ENCODE data around the gene MLLT6. TPM values are rescaled to one million over a fixed set of nuclear protein-coding genes. Genes with fewer than 3 reads are reported as not detected.

Gene MLLT6
- total and polyA plus RNA-seq, 2 of the 13 experiments (the other 11 are each of a cell fraction or from before 2014, with no cell fraction given), result 50.7 to 69.5 TPM

- TF ChIP-seq ERF (CRISPR knock-in tag; IDR thresholded peaks at IDR 0.05), result peak; percentile 58
- no peak for TF ChIP-seq ZMAT5 (CRISPR knock-in tag; IDR thresholded peaks at IDR 0.05; ENCODE audit: borderline replicate concordance, low read depth)
- TF ChIP-seq TBX2 (CRISPR knock-in tag; IDR thresholded peaks at IDR 0.05; ENCODE audit: borderline replicate concordance), result peak; percentile 45; the same call in 1 of the 2 replicates
- TF ChIP-seq SOX13 (IDR thresholded peaks at IDR 0.05), result no peak
- peak in 1 of 2 experiments; percentile 15; a peak in 1 of 4 replicates for TF ChIP-seq SOX13 (CRISPR knock-in tag; conservative IDR thresholded peaks at IDR 0.05 in 1 of 2, IDR thresholded peaks at IDR 0.05 in 1 of 2)
- no peak for TF ChIP-seq NR2F2 (IDR thresholded peaks at IDR 0.05; ENCODE audit: borderline replicate concordance, low read depth)
- TF ChIP-seq KAT2B (IDR thresholded peaks at IDR 0.05; ENCODE audit: borderline replicate concordance, low read depth, low read length), result no peak
- no peak for TF ChIP-seq NFYC (CRISPR knock-in tag; IDR thresholded peaks at IDR 0.05)
- no peak for TF ChIP-seq CHD4 (IDR thresholded peaks at IDR 0.05; ENCODE audit: borderline replicate concordance, low read length)
- TF ChIP-seq EZH2 (conservative IDR thresholded peaks at IDR 0.05; ENCODE audit: low read depth, low read length), result no peak
- peak; percentile 31; the same call in 1 of the 2 replicates for TF ChIP-seq SAFB2 (CRISPR knock-in tag; IDR thresholded peaks at IDR 0.05; ENCODE audit: borderline replicate concordance, low read depth)
- TF ChIP-seq ZBTB4 (CRISPR knock-in tag; IDR thresholded peaks at IDR 0.05; ENCODE audit: borderline replicate concordance), result no peak
- no peak for TF ChIP-seq ZNF570 (CRISPR knock-in tag; IDR thresholded peaks at IDR 0.05; ENCODE audit: borderline replicate concordance)
- no peak for TF ChIP-seq HMG20A (CRISPR knock-in tag; IDR thresholded peaks at IDR 0.05; ENCODE audit: borderline replicate concordance)
- TF ChIP-seq ETS1 (CRISPR knock-in tag; IDR thresholded peaks at IDR 0.05), result peak; percentile 88; the same call in 1 of the 2 replicates
- no peak for TF ChIP-seq SMAD9 (CRISPR knock-in tag; IDR thresholded peaks at IDR 0.05)
- TF ChIP-seq PRMT3 (CRISPR knock-in tag; IDR thresholded peaks at IDR 0.05; ENCODE audit: borderline replicate concordance, low read depth), result no peak
- TF ChIP-seq MIXL1 (CRISPR knock-in tag; IDR thresholded peaks at IDR 0.05), result no peak
- TF ChIP-seq CHCHD3 (CRISPR knock-in tag; IDR thresholded peaks at IDR 0.05), result 0 out of 2 replicates have a peak, but pooled peaks have one; percentile 80
- 0 out of 2 replicates have a peak, but pooled peaks have one; percentile 51 for TF ChIP-seq KDM3A (CRISPR knock-in tag; IDR thresholded peaks at IDR 0.05; ENCODE audit: low read depth)
- TF ChIP-seq DPF2 (CRISPR knock-in tag; IDR thresholded peaks at IDR 0.05; ENCODE audit: borderline replicate concordance, low read depth), result no peak
- TF ChIP-seq ZNF33A (CRISPR knock-in tag; IDR thresholded peaks at IDR 0.05; ENCODE audit: borderline replicate concordance), result no peak
- TF ChIP-seq ZNF773 (CRISPR knock-in tag; IDR thresholded peaks at IDR 0.05; ENCODE audit: borderline replicate concordance), result no peak
- no peak for TF ChIP-seq SNAPC2 (CRISPR knock-in tag; IDR thresholded peaks at IDR 0.05)
- peak; percentile 85 for TF ChIP-seq YEATS4 (CRISPR knock-in tag; IDR thresholded peaks at IDR 0.05; ENCODE audit: borderline replicate concordance)
- TF ChIP-seq ZFYVE20 (CRISPR knock-in tag; IDR thresholded peaks at IDR 0.05; ENCODE audit: borderline replicate concordance, low read depth), result no peak
- no peak for TF ChIP-seq ZNF496 (CRISPR knock-in tag; IDR thresholded peaks at IDR 0.05; ENCODE audit: insufficient replicate concordance)
Observed at GRCh38 chr17:38729886-38730525, 24.9 kb downstream of the MLLT6 start, which contains the start of gene CISD3 (continued).

Data from HepG2 (cell line).